ENCODE data around the gene ADH1C.

ADH1C gene

GRCh38 chr4:99293357-99293756 is 59.2 kb downstream of the ADH1C start:
- DNase-seq = no peak

GRCh38 chr4:99290848-99291786 is 61.4 kb downstream of the ADH1C start, which contains the start of gene ADH1A:
Gene ADH1A (minus strand): TSS chr4:99290985. CDS start chr4:99290914, 71 bp downstream.
- no peak for DNase-seq

Data from NCI-H446 treated with DMSO at 0.1 percent for 48 hours (cell line).